Lung (tissue), 12 donors: ENCODE data around the gene NRXN2. TPM values are rescaled to one million over a fixed set of nuclear protein-coding genes. Genes with fewer than 3 reads are reported as not detected.

ENCODE experiments used
- ATAC-seq: fragments of 200-7000 bp; cut with Tn5 transposase; one replicate; pipeline ENCODE4 v1.9.1; 2020; ENCODE audit warnings: moderate number of reproducible peaks; ENCODE audit not compliant: insufficient read depth, low FRiP score
- DNase-seq, 3 donors: peaks; one replicate each; pipeline ENCODE4 v3.0.0-alpha.2; 2013 to 2017
- H3K27ac ChIP-seq, 2 donors: one replicate each; pipeline ENCODE4 v1.5.1; 2013; ENCODE audit warnings: mild to moderate bottlenecking in 2 of 2, moderate library complexity in 2 of 2, control low read depth in 1 of 2, inconsistent platforms in 1 of 2, low read depth in 1 of 2, low read length in 1 of 2
- H3K27me3 ChIP-seq, 3 donors: one replicate each; pipeline ENCODE4 v1.5.1; 2013; ENCODE audit warnings: low read length in 2 of 3; ENCODE audit not compliant: control insufficient read depth in 3 of 3, insufficient read depth in 3 of 3
- H3K36me3 ChIP-seq, 4 donors: one replicate each; pipeline ENCODE4 v1.5.1; 2013; ENCODE audit warnings: low read length in 4 of 4, mild to moderate bottlenecking in 1 of 4, moderate library complexity in 1 of 4; ENCODE audit not compliant: control insufficient read depth in 4 of 4, insufficient read depth in 4 of 4
- H3K4me1 ChIP-seq, 5 donors: one replicate each; pipeline ENCODE4 v1.5.1; 2013; ENCODE audit warnings: low read length in 5 of 5, mild to moderate bottlenecking in 2 of 5, moderate library complexity in 1 of 5; ENCODE audit not compliant: control insufficient read depth in 5 of 5, insufficient read depth in 5 of 5
- H3K4me3 ChIP-seq: one replicate; pipeline ENCODE4 v1.5.1; 2013; ENCODE audit warnings: mild to moderate bottlenecking, control low read depth, moderate library complexity
- H3K9ac ChIP-seq, 2 donors: one replicate each; pipeline ENCODE4 v1.5.1; 2013; ENCODE audit warnings: low read length in 2 of 2, control low read depth in 1 of 2; ENCODE audit not compliant: insufficient read depth in 1 of 2
- H3K9me3 ChIP-seq, 4 donors: one replicate each; pipeline ENCODE4 v1.5.1; 2013; ENCODE audit warnings: low read length in 3 of 4, mild to moderate bottlenecking in 1 of 4, moderate library complexity in 1 of 4; ENCODE audit not compliant: control insufficient read depth in 4 of 4, insufficient read depth in 3 of 4
- WGBS, 2 donors: extraction: QIAGEN DNeasy Blood & Tissue Kit; methylation state at CpG; one replicate each; pipeline ENCODE4 v1.1.7; 2013; 5-methylcytosine and 5-hydroxymethylcytosine counted together
- polyA plus RNA-seq, 2 donors: library from polyadenylated mRNA; stranded (reverse); fragments of 200-250 nt; gene quantifications; one replicate each; pipeline ENCODE4 v1.2.1, GENCODE V29; 2013
- total RNA-seq, 2 donors: library from RNA; depleted of rRNA in 1 of 2; stranded (reverse); fragments of >200 nt in 1 of 2; gene quantifications; one replicate each; pipeline ENCODE4 v1.2.1, GENCODE V29; 2014 to 2021
- TF ChIP-seq, protein P1 (sequence below): IDR thresholded peaks from 2 replicates; pipeline ENCODE4 v1.5.1; 2012; ENCODE audit warnings: mild to moderate bottlenecking; ENCODE audit errors: control extremely low read depth, extremely low read depth
- donor health status: control.
- donor health status: control.
- donor health status: Bipolar disorder and iron deficiency.
- donor health status: healthy.
- donor health status: DM: yes; HTN: yes; CAD: no.

NRXN2 gene
- total and polyA plus RNA-seq, 4 donors: 0.39 to 6.6 (median 1.1) TPM

DNA sequence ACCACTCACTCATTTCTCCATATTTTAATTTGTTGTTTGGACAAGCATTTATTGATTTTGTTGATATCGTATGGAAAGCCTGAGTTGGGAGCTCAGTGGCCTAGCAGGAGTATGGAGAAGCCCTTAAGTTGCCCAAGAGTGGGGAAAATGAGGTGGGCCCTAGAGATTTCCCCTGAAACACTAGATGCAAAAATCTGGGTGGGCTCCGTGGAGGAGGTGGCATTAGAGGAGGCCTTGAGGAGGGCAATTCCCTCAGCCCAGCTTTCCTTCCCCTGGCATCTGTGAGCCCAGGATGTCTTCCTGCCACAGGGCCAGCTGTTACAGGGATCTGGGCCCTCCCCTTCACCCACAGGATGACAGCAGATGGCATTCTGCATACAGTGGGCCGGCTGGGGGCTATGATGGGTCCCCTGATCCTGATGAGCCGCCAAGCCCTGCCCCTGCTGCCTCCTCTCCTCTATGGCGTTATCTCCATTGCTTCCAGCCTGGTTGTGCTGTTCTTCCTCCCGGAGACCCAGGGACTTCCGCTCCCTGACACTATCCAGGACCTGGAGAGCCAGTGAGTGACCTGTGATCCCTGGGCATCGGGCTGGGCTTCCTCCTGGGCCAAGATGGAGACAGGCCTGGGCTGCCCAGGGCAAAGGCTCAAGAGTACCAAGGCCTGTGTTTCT lies 153.6 kb downstream of the NRXN2 start:
- ATAC-seq: no peak
- H3K9me3 ChIP-seq: no peaks in the 10 kb centered on the region
- H3K27ac ChIP-seq: no peak overlapping the region
- DNase-seq: no peak
- 89 to 92% methylated on average over 8 of the region's 8 CpGs for WGBS, 2 donors
- TF ChIP-seq, protein P1, sequence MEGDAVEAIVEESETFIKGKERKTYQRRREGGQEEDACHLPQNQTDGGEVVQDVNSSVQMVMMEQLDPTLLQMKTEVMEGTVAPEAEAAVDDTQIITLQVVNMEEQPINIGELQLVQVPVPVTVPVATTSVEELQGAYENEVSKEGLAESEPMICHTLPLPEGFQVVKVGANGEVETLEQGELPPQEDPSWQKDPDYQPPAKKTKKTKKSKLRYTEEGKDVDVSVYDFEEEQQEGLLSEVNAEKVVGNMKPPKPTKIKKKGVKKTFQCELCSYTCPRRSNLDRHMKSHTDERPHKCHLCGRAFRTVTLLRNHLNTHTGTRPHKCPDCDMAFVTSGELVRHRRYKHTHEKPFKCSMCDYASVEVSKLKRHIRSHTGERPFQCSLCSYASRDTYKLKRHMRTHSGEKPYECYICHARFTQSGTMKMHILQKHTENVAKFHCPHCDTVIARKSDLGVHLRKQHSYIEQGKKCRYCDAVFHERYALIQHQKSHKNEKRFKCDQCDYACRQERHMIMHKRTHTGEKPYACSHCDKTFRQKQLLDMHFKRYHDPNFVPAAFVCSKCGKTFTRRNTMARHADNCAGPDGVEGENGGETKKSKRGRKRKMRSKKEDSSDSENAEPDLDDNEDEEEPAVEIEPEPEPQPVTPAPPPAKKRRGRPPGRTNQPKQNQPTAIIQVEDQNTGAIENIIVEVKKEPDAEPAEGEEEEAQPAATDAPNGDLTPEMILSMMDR: no peak
- H3K9ac ChIP-seq: no peak overlapping the region
- H3K36me3 ChIP-seq: no peaks in the 10 kb centered on the region
- H3K4me1 ChIP-seq: peaks cover 0 to 16% (median 5%) of the 10 kb centered on the region in 5 donors
- no peaks in the 10 kb centered on the region for H3K27me3 ChIP-seq
- H3K4me3 ChIP-seq: no peak overlapping the region

DNA sequence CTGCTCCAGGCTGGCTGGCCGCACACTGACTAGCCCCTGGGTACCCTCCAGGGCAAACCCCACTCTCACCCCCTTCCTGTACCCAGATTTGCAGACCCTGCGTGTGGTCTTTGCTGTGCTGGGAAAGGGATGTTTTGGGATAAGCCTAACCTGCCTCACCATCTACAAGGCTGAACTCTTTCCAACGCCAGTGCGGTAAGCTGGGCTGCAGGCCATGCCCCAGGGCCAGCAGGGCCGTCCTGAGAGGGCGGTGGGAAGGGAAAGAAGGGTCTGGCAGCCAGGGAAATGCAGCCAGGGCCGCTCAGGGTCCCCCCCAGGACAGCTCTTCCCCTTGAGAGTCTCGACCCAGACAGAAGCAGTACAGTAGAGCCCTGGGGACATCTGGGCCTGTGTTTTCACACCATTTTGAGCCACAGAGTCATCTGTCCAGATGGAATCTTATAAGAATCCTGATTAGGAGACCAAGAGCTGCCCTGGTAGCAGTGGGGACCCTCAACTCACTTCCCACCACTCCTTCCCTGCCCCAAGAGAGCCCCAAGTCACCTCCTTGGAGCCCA lies 154.3 kb downstream of the NRXN2 start:
- no peaks in the 10 kb centered on the region for H3K36me3 ChIP-seq
- no peaks in the 10 kb centered on the region for H3K9me3 ChIP-seq
- H3K9ac ChIP-seq: no peak overlapping the region
- DNase-seq (no peak), ATAC-seq (no peak)
- no peak overlapping the region for H3K27ac ChIP-seq
- WGBS, 2 donors: 89 to 91% methylated on average over 8 of the region's 8 CpGs
- no peaks in the 10 kb centered on the region for H3K27me3 ChIP-seq
- no peak overlapping the region for H3K4me3 ChIP-seq
- TF ChIP-seq, protein P1: no peak
- peaks cover 0 to 16% (median 5%) of the 10 kb centered on the region in 5 donors for H3K4me1 ChIP-seq

DNA sequence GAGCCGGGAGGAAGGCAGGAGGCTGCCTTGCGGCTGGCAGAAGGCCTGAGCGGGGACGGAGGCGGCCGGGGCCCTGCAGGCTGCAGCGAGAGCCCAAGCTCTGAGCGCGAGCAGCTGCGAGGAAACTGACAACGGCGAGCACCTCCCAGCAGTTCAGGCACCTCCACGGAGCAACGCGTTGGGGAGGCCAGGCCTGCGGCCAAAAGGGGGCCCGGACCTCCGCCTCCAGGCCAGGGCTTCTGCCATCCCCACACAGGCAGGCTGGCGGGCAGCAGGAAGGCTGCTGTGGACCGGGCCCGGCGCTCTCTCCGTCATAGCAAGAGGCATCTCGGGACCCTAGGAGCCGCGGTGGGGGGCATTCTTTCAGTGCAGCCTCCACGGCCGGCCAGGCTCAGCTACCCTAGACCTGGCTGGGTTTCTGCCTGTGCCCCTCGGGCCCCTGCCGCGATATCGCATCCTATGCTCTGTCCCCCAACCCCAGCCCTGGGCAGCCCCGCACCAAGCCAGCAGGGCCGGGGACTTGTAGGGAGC lies 154.9 kb downstream of the NRXN2 start:
- Histone ChIP-seq H3K4me3 (no peak overlapping the region), H3K4me1 (peaks cover 0 to 16% (median 5%) of the 10 kb centered on the region in 5 donors), H3K27me3 (no peaks in the 10 kb centered on the region), H3K27ac (no peak overlapping the region), H3K9me3 (no peaks in the 10 kb centered on the region), H3K36me3 (no peaks in the 10 kb centered on the region), H3K9ac (no peak overlapping the region)
- DNase-seq (no peak), ATAC-seq (no peak)
- TF ChIP-seq, protein P1: no peak
- 84% methylated on average over 30 to 34 of the region's 34 CpGs for WGBS, 2 donors
